Activated naive CD4-positive, alpha-beta T cell treated with anti-CD3 and anti-CD28 coated beads, Interleukin-2, amount 50 U/mL, for 16 hours (primary cell): ENCODE data around the gene PGA3.
"Not testable (repeated sequence)": the region's sequence is repeated elsewhere in the genome, so short reads cannot be mapped to it uniquely, and the experiment has no call there.

Experiments
- DNase-seq: peaks from one replicate; pipeline ENCODE4 v3.0.0-alpha.2; 2020

The PGA3 gene

GRCh38 chr11:61172356-61172755 lies 31.0 kb upstream of the PGA3 start:
- DNase-seq: no peak

GRCh38 chr11:61172888-61173287 lies 30.4 kb upstream of the PGA3 start:
- no peak for DNase-seq

GRCh38 chr11:61173456-61173855 lies 29.9 kb upstream of the PGA3 start:
- no peak for DNase-seq

GRCh38 chr11:61174273-61174672 lies 29.0 kb upstream of the PGA3 start:
- no peak for DNase-seq

- DNase-seq: no peak
Measured at GRCh38 chr11:61174949-61175348, 28.4 kb upstream of the PGA3 start.

- DNase-seq: no peak
Measured at GRCh38 chr11:61176446-61176845, 26.9 kb upstream of the PGA3 start.

GRCh38 chr11:61180205-61180604 lies 23.1 kb upstream of the PGA3 start:
- DNase-seq: not testable (repeated sequence)

GRCh38 chr11:61181489-61181888 lies 21.8 kb upstream of the PGA3 start:
- no peak for DNase-seq

GRCh38 chr11:61183645-61184044 lies 19.7 kb upstream of the PGA3 start:
- no peak for DNase-seq

- no peak for DNase-seq
Measured at GRCh38 chr11:61186504-61186903, 16.8 kb upstream of the PGA3 start.

GRCh38 chr11:61187505-61188130 lies 15.7 kb upstream of the PGA3 start:
- peak; percentile 81 for DNase-seq

- DNase-seq: no peak
Measured at GRCh38 chr11:61189933-61190332, 13.4 kb upstream of the PGA3 start.

GRCh38 chr11:61193596-61193995 lies 9.7 kb upstream of the PGA3 start:
- no peak for DNase-seq

- DNase-seq: no peak
Measured at GRCh38 chr11:61194169-61194671, 9.1 kb upstream of the PGA3 start.

GRCh38 chr11:61194981-61195695 lies 8.2 kb upstream of the PGA3 start:
- no peak for DNase-seq

- no peak for DNase-seq
Measured at GRCh38 chr11:61195719-61196118, 7.6 kb upstream of the PGA3 start.

- DNase-seq: no peak
Measured at GRCh38 chr11:61198361-61198760, 5.0 kb upstream of the PGA3 start.

GRCh38 chr11:61198948-61199523 lies 4.3 kb upstream of the PGA3 start:
- DNase-seq: no peak

- no peak for DNase-seq
Measured at GRCh38 chr11:61201476-61201875, 1.8 kb upstream of the PGA3 start.

- not testable (repeated sequence) for DNase-seq
Measured at GRCh38 chr11:61203873-61204272, 558 bp downstream of the PGA3 start.

GRCh38 chr11:61204502-61205059 lies 1.3 kb downstream of the PGA3 start:
- DNase-seq: not testable (repeated sequence)

GRCh38 chr11:61207636-61208310 lies 4.5 kb downstream of the PGA3 start:
- DNase-seq: not testable (repeated sequence)

GRCh38 chr11:61210629-61211028 lies 7.3 kb downstream of the PGA3 start:
- not testable (repeated sequence) for DNase-seq
